ENCODE results near the gene ABHD17B.

Gene ABHD17B

GRCh38 chr9:71853084-71853483 lies 57.9 kb downstream of the ABHD17B start:
- DNase-seq (ENCODE audit: low spot score) (no peak), ATAC-seq (ENCODE audit: low read depth) (no peak)
- H3K36me3 ChIP-seq (ENCODE audit: low read depth): no peaks in the 10 kb centered on the region
- no peaks in the 10 kb centered on the region for H3K4me1 ChIP-seq (ENCODE audit: insufficient read depth, poor library complexity, severe bottlenecking)
- TF ChIP-seq CTCF (IDR thresholded peaks at IDR 0.05; ENCODE audit: poor library complexity, severe bottlenecking): no peak
- no peaks in the 10 kb centered on the region for H3K9me3 ChIP-seq (ENCODE audit: severe bottlenecking)
- H3K27ac ChIP-seq (ENCODE audit: poor library complexity, severe bottlenecking): no peak overlapping the region
- H3K27me3 ChIP-seq (ENCODE audit: insufficient read depth, poor library complexity, severe bottlenecking): no peaks in the 10 kb centered on the region
- H3K4me3 ChIP-seq (ENCODE audit: severe bottlenecking): no peak overlapping the region

- Histone ChIP-seq H3K36me3 (ENCODE audit: low read depth) (no peaks in the 10 kb centered on the region), H3K9me3 (ENCODE audit: severe bottlenecking) (no peaks in the 10 kb centered on the region), H3K4me1 (ENCODE audit: insufficient read depth, poor library complexity, severe bottlenecking) (no peaks in the 10 kb centered on the region), H3K27me3 (ENCODE audit: insufficient read depth, poor library complexity, severe bottlenecking) (no peaks in the 10 kb centered on the region), H3K4me3 (ENCODE audit: severe bottlenecking) (no peak overlapping the region), H3K27ac (ENCODE audit: poor library complexity, severe bottlenecking) (no peak overlapping the region)
- no peak for DNase-seq (ENCODE audit: low spot score)
- TF ChIP-seq CTCF (IDR thresholded peaks at IDR 0.05; ENCODE audit: poor library complexity, severe bottlenecking): no peak
- ATAC-seq (ENCODE audit: low read depth): no peak
Observed at GRCh38 chr9:71850996-71851395, 60.0 kb downstream of the ABHD17B start.

- ATAC-seq (ENCODE audit: low read depth): no peak
- H3K4me3 ChIP-seq (ENCODE audit: severe bottlenecking): no peak overlapping the region
- H3K9me3 ChIP-seq (ENCODE audit: severe bottlenecking): no peaks in the 10 kb centered on the region
Observed at GRCh38 chr9:71847892-71848291, 63.1 kb downstream of the ABHD17B start.

GRCh38 chr9:71844808-71845207 lies 66.2 kb downstream of the ABHD17B start:
- no peak for DNase-seq (ENCODE audit: low spot score)
- TF ChIP-seq CTCF (IDR thresholded peaks at IDR 0.05; ENCODE audit: poor library complexity, severe bottlenecking): no peak

More at GRCh38 chr9:71847892-71848291, 63.1 kb downstream of the ABHD17B start:
- DNase-seq (ENCODE audit: low spot score): no peak
- no peaks in the 10 kb centered on the region for H3K27me3 ChIP-seq (ENCODE audit: insufficient read depth, poor library complexity, severe bottlenecking)
- H3K36me3 ChIP-seq (ENCODE audit: low read depth): no peaks in the 10 kb centered on the region
- no peak for TF ChIP-seq CTCF (IDR thresholded peaks at IDR 0.05; ENCODE audit: poor library complexity, severe bottlenecking)
- H3K27ac ChIP-seq (ENCODE audit: poor library complexity, severe bottlenecking): no peak overlapping the region
- H3K4me1 ChIP-seq (ENCODE audit: insufficient read depth, poor library complexity, severe bottlenecking): no peaks in the 10 kb centered on the region

GRCh38 chr9:71839668-71840067 lies 71.3 kb downstream of the ABHD17B start:
- Histone ChIP-seq H3K9me3 (ENCODE audit: severe bottlenecking) (no peaks in the 10 kb centered on the region), H3K27me3 (ENCODE audit: insufficient read depth, poor library complexity, severe bottlenecking) (no peaks in the 10 kb centered on the region), H3K4me3 (ENCODE audit: severe bottlenecking) (no peak overlapping the region), H3K27ac (ENCODE audit: poor library complexity, severe bottlenecking) (no peak overlapping the region), H3K36me3 (ENCODE audit: low read depth) (no peaks in the 10 kb centered on the region), H3K4me1 (ENCODE audit: insufficient read depth, poor library complexity, severe bottlenecking) (no peaks in the 10 kb centered on the region)
- no peak for ATAC-seq (ENCODE audit: low read depth)
- TF ChIP-seq CTCF (IDR thresholded peaks at IDR 0.05; ENCODE audit: poor library complexity, severe bottlenecking): no peak
- no peak for DNase-seq (ENCODE audit: low spot score)

More at GRCh38 chr9:71844808-71845207, 66.2 kb downstream of the ABHD17B start:
- no peak for ATAC-seq (ENCODE audit: low read depth)
- H3K27ac ChIP-seq (ENCODE audit: poor library complexity, severe bottlenecking): no peak overlapping the region
- H3K4me1 ChIP-seq (ENCODE audit: insufficient read depth, poor library complexity, severe bottlenecking): no peaks in the 10 kb centered on the region
- H3K9me3 ChIP-seq (ENCODE audit: severe bottlenecking): no peaks in the 10 kb centered on the region
- no peaks in the 10 kb centered on the region for H3K27me3 ChIP-seq (ENCODE audit: insufficient read depth, poor library complexity, severe bottlenecking)
- H3K36me3 ChIP-seq (ENCODE audit: low read depth): no peaks in the 10 kb centered on the region
- H3K4me3 ChIP-seq (ENCODE audit: severe bottlenecking): no peak overlapping the region
